Measurements from ENCODE around the gene PLXNA4.
"Not testable (repeated sequence)": the region's sequence is repeated elsewhere in the genome, so short reads cannot be mapped to it uniquely, and the experiment has no call there.

PLXNA4 gene

DNA sequence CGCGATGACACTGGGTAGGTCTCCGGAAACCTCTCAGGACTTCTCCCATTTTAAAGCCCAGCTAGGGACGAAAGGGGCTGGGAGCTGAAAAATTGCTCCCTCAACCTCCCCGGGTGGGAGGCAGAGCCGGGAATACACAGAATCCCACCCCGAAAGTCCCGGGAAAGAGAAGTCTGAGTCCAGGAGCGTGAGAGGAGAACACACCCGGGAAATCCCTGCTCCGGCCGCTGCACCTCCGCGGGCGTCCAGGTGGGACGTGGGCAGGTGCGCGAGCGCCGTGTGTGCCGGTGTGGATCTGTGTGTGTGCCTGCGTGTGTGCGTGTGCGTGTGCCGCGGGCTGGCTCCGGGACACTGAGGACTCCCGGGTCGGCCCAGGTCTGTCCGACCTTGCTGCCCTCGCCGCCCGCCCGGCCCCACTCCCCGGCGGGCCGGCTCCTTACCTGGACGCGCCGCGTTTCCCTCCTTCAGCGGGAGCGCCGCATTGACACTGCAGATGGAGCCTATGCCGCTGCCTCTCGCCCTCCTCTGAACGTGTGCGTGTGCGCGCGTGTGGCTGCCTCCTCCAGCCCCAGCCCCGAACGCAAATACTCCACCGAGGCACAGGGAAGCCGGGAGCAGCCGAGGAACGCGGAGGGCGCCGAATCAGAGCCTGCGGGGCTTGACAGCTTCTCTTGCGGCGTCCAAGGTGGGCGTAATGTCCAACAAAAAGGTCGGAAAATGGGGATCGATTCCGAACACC is at the start of gene PLXNA4:
PLXNA4 (minus strand) TSS at position 489 of the 739 bp plus-strand sequence. CDS start 67,777 bp downstream, outside the sequence.
- no peak for DNase-seq

- no peak for DNase-seq
Measured at GRCh38 chr7:132625651-132626050, 49.4 kb upstream of the PLXNA4 start.

GRCh38 chr7:132622081-132622480 is 45.8 kb upstream of the PLXNA4 start:
- DNase-seq: no peak

DNA sequence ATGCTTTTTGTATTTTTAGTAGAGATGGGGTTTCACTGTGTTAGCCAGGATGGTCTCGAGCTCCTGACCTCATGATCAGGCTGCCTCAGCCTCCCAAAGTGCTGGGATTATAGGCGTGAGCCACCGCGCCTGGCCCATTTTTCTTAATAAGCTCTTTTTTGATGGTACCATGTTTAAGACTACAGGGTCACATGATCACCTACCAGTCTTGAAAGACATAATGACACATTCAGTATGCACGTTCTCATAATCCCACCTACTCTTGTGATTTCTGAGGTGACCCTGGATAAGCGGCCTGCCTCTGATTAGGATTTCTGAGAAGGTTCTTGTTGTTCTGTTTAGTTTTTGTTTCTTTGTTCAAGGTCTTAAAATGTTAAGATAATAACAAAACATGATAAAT is 43.7 kb upstream of the PLXNA4 start:
- DNase-seq: no peak

DNA sequence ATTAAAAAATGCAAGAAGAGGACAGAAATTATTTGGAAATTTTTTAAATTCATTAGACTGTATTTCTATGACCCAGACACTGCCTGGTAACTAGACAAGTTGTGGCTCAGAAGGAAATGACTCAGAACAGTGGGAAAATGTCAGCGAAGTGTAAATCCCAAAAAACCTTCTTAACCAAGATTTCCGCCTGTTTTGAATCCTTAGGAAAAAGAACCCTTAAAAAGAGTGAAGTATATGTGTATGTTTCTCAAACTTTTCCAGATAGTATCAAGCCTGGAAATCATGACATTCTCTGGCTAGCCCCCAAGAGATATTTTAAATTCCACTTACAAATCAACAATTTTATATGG is 42.7 kb upstream of the PLXNA4 start:
- DNase-seq: no peak

DNA sequence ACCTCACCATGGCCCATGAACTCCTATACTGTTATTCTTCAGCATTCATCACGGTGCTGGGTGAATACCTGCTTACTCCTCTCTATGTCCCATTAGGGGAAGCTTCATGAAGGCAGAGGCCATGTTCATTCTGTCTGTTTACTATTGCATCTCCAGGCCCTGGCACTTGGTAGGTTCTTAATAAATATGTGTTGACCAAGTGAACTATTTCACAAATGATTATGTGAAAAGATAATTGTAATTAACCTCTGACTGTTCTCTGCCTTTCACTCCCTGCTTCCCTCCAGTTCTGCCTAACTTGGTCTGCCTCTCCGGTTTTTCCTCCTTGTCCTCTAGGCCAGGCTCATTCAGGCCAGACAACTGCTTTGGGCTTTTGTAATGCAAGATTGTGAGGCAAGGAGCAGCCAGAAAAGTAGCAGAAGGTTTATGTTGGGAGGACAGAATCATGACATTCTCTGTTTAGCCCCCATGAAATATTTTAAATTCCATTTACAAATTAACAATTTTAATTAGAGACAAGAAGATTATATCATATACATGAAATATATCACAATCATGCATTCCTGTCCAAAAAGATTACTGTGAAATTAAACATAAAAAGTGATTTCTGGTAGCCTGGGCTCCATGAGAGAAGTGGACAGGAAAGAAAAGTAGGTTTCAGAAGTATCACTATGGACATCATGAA is 42.1 kb upstream of the PLXNA4 start:
- no peak for DNase-seq

- peak; percentile 50 to 75 (median 65) for DNase-seq
Measured at GRCh38 chr7:132614428-132615318, 38.4 kb upstream of the PLXNA4 start.

- DNase-seq: no peak
Measured at GRCh38 chr7:132613737-132614136, 37.5 kb upstream of the PLXNA4 start.

GRCh38 chr7:132610995-132611394 is 34.7 kb upstream of the PLXNA4 start:
- no peak for DNase-seq

- DNase-seq: no peak
Measured at GRCh38 chr7:132609906-132610520, 33.7 kb upstream of the PLXNA4 start.

DNA sequence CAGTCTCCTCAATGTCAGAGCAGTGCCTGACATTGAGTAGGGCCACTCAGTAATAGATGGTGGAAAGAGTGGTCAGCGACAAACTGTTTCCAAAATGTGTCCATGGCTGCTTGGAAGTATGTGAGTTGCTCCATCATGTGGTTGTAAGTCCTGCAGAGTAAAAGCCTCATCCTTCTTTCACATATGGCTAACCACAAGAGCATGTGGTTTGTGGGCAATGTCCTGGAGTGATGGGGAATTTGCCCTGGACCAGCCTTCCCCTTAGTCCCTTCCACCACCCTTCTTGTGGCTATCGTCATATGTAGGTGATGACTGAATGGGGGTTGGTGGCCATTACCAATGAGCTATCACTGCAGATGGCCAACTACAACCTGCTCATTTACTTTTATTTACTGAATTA is 33.0 kb upstream of the PLXNA4 start:
- DNase-seq: no peak

- no peak for DNase-seq
Measured at GRCh38 chr7:132608523-132608922, 32.3 kb upstream of the PLXNA4 start.

- DNase-seq: no peak
Measured at GRCh38 chr7:132607656-132608055, 31.4 kb upstream of the PLXNA4 start.

- DNase-seq: no peak
Measured at GRCh38 chr7:132604121-132604520, 27.9 kb upstream of the PLXNA4 start.

GRCh38 chr7:132603220-132603833 is 27.1 kb upstream of the PLXNA4 start:
- no peak for DNase-seq

DNA sequence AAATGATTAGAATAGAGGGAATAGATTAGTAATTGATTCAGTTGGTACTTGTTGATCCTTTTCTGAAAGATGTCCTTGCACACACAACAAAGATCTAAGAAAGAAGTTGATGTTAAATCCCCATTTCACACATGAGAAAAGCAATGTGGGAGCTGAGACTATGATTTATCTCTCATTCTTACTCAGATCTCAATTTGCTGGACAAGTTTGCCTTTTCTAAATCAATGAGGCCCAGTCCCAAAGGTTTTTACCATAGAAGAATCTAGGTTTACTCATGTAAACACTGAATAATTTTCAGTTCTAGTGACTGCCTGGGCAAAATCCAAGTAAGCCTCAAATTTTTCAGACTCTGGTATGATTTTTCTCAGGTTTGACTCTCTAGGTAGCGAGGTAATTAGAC is 25.5 kb upstream of the PLXNA4 start:
- no peak for DNase-seq

- DNase-seq: no peak
Measured at GRCh38 chr7:132596588-132596987, 20.3 kb upstream of the PLXNA4 start.

- DNase-seq: not testable (repeated sequence)
Measured at GRCh38 chr7:132594741-132595140, 18.5 kb upstream of the PLXNA4 start.

DNA sequence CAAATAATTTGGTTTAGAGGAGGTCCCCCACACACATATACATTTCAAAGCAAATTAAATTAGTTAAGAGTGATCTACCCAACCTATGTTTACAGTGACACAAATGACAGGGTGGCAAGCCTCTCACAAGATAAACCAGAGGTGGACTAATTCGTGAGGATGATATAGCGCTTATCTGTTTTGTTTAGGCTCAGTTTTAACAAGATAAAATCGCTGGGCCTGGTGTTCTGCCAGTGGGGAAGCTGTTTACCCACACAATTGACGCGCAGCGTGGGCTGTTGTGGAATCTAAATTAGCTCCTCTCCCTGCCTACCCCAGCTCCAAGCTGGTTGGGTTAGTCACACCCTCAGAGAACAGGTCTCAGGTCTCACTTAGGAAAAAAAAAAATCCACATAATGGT is 16.7 kb upstream of the PLXNA4 start:
- DNase-seq: no peak

GRCh38 chr7:132592231-132592920 is 16.1 kb upstream of the PLXNA4 start:
- no peak for DNase-seq

DNA sequence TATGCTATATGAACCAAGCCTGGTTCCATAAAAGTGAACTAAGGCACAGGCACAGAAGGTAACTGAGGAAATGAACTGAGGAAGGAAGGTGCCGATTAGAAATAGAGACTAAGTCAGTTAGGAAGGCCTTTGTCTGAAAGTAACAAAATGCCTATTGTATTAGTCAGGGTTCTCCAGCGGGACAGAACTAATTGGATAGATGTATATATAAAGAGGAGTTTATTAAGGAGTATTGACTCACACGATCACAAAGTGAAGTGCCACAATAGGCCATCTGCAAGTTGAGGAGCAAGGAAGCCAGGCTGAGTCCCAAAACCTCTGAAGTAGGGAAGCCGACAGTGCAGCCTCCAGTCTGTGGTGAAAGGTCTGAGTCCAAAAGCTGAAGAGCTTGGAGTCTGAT is 13.9 kb upstream of the PLXNA4 start:
- no peak for DNase-seq

DNA sequence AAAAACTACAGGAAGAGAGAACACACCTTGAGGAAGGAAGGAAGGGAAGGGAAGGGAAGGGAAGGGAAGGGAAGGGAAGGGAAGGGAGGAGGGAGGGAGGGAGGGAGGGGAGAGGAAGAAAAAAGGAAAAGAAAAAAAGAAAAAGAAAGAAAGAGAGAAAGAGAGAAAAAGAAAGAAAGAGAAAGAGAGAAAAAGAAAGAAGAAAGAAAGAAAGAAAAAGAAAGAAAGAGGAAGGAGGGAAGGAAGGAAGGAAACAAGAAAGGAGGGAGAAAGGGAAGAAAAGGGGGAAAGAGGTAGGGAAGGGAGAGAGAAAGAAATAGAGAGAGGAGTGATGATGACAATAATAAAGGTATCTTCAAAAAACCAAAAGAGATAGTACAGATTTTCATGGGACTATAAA is 12.3 kb upstream of the PLXNA4 start:
- DNase-seq: no peak
